ENCODE measurements around the gene EIF2D. TPM values are rescaled to one million over a fixed set of nuclear protein-coding genes. Genes with fewer than 3 reads are reported as not detected.

The EIF2D gene
- total and polyA plus RNA-seq, 9 of the 15 experiments (the other 6 are each of a cell fraction or from before 2014, with no cell fraction given) = 81.1 to 138 (median 93.9) TPM

DNA sequence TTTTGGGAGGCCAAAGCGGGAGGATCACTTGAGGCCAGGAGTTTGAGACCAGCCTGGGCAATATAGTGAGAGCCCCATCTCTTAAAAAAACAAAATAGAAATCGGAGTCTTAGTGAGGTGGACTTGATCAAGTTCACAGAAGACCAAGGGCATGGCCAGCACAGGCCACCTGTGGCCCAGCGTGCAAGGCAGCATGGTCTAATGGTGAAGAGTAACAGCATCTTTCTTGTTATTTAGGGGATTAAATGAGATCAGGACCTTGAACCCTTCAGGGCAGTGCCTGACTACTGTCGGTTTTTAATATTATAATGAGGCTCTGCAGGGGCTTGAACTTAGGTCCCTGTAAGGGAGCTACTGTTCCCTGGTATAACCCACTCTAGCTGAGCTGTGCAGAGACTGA lies 38.5 kb downstream of the EIF2D start (continued):
- no peak for TF ChIP-seq ZNF41 (CRISPR knock-in tag; conservative IDR thresholded peaks at IDR 0.05)
- TF ChIP-seq CREB1 (IDR thresholded peaks at IDR 0.05) = no peak
- no peak for TF ChIP-seq CREB1 (CRISPR knock-in tag; IDR thresholded peaks at IDR 0.05)

DNA sequence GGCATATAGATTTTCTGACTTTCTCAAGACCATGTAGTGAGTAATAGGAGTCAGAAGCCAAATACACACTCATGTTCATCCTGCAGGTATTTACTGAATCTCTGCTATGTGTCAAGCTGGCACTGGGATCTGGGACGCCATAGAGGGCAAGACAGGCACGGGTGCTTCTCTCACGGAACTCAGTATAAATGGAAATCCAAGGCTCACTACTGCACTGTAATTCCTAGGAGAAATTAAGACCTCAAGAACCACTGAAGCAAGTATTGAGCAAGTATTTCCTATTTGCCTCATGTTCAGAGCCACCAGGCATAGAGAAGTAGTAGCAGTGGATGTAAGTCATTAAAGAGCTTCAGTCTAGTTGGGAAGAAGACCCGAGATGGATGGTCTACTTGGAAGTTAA lies 38.9 kb downstream of the EIF2D start:
- intact Hi-C loops (cut with micrococcal nuclease) = no loop called here
- Histone ChIP-seq H3K27ac (ENCODE audit: extremely low read depth, low read depth, low read length) (no peak overlapping the region), H3K9me1 (ENCODE audit: control insufficient read depth, insufficient read depth, low read length) (peaks cover 5% of the 10 kb centered on the region), H3K4me1 (replicated peaks in 1 of 2; ENCODE audit: control insufficient read depth in 2 of 2, insufficient read depth in 2 of 2, low read length in 2 of 2) (peaks cover 20 to 26% of the 10 kb centered on the region in 2 experiments), H3K4me3 (no peak overlapping the region), H3K4me2 (ENCODE audit: insufficient read depth, low read length) (no peak overlapping the region), H3K9ac (ENCODE audit: insufficient read depth in 1 of 2, low read depth in 2 of 2, low read length in 2 of 2) (no peak overlapping the region), H3K9me3 (replicated peaks; ENCODE audit: control insufficient read depth, insufficient read depth, low read depth, low read length) (no peaks in the 10 kb centered on the region), H3K36me3 (ENCODE audit: control insufficient read depth, insufficient read depth, low read length) (peaks cover 35% of the 10 kb centered on the region; the same call in 2 of the 3 replicates), H3K79me2 (ENCODE audit: control insufficient read depth, insufficient read depth, low read length) (peaks cover 30% of the 10 kb centered on the region), H4K20me1 (replicated peaks; ENCODE audit: control insufficient read depth, insufficient read depth, low read length) (no peaks in the 10 kb centered on the region), H3K27me3 (ENCODE audit: control insufficient read depth in 2 of 2, insufficient read depth in 2 of 2, low read length in 2 of 2) (no peaks in the 10 kb centered on the region), H2AFZ (ENCODE audit: low read depth, low read length) (no peak overlapping the region)
- DNase-seq (ENCODE audit: extremely low read depth in 1 of 4, low spot score in 3 of 4) (no peak), FAIRE-seq (no peak), ATAC-seq (no peak)
- ChIA-PET CTCF (ENCODE audit: low intra/inter-chr PET ratio) (no interaction called here), POLR2A (interaction anchor here (3.1 kb wide), 1 partner anchor 14 kb away, joined by 24 read pairs; no protein-coding TSS in a partner anchor)
- in situ Hi-C loops (cut with MboI) = no loop called here
- BruUV-seq (replicated peaks) = no TSS peak
- 67% methylated on average over 4 of the region's 4 CpGs for WGBS (ENCODE audit: insufficient coverage, low coverage, missing lambda C conversion rate)
- no peak for TF ChIP-seq ZNF140 (CRISPR knock-in tag; IDR thresholded peaks at IDR 0.05)
- TF ChIP-seq, protein P1, sequence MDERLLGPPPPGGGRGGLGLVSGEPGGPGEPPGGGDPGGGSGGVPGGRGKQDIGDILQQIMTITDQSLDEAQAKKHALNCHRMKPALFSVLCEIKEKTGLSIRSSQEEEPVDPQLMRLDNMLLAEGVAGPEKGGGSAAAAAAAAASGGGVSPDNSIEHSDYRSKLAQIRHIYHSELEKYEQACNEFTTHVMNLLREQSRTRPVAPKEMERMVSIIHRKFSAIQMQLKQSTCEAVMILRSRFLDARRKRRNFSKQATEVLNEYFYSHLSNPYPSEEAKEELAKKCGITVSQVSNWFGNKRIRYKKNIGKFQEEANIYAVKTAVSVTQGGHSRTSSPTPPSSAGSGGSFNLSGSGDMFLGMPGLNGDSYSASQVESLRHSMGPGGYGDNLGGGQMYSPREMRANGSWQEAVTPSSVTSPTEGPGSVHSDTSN (CRISPR knock-in tag; IDR thresholded peaks at IDR 0.05; ENCODE audit: low read depth) = no peak
- TF ChIP-seq, protein P1 (tag; conservative IDR thresholded peaks at IDR 0.05; ENCODE audit: low read depth) = no peak
- TF ChIP-seq, protein P2, sequence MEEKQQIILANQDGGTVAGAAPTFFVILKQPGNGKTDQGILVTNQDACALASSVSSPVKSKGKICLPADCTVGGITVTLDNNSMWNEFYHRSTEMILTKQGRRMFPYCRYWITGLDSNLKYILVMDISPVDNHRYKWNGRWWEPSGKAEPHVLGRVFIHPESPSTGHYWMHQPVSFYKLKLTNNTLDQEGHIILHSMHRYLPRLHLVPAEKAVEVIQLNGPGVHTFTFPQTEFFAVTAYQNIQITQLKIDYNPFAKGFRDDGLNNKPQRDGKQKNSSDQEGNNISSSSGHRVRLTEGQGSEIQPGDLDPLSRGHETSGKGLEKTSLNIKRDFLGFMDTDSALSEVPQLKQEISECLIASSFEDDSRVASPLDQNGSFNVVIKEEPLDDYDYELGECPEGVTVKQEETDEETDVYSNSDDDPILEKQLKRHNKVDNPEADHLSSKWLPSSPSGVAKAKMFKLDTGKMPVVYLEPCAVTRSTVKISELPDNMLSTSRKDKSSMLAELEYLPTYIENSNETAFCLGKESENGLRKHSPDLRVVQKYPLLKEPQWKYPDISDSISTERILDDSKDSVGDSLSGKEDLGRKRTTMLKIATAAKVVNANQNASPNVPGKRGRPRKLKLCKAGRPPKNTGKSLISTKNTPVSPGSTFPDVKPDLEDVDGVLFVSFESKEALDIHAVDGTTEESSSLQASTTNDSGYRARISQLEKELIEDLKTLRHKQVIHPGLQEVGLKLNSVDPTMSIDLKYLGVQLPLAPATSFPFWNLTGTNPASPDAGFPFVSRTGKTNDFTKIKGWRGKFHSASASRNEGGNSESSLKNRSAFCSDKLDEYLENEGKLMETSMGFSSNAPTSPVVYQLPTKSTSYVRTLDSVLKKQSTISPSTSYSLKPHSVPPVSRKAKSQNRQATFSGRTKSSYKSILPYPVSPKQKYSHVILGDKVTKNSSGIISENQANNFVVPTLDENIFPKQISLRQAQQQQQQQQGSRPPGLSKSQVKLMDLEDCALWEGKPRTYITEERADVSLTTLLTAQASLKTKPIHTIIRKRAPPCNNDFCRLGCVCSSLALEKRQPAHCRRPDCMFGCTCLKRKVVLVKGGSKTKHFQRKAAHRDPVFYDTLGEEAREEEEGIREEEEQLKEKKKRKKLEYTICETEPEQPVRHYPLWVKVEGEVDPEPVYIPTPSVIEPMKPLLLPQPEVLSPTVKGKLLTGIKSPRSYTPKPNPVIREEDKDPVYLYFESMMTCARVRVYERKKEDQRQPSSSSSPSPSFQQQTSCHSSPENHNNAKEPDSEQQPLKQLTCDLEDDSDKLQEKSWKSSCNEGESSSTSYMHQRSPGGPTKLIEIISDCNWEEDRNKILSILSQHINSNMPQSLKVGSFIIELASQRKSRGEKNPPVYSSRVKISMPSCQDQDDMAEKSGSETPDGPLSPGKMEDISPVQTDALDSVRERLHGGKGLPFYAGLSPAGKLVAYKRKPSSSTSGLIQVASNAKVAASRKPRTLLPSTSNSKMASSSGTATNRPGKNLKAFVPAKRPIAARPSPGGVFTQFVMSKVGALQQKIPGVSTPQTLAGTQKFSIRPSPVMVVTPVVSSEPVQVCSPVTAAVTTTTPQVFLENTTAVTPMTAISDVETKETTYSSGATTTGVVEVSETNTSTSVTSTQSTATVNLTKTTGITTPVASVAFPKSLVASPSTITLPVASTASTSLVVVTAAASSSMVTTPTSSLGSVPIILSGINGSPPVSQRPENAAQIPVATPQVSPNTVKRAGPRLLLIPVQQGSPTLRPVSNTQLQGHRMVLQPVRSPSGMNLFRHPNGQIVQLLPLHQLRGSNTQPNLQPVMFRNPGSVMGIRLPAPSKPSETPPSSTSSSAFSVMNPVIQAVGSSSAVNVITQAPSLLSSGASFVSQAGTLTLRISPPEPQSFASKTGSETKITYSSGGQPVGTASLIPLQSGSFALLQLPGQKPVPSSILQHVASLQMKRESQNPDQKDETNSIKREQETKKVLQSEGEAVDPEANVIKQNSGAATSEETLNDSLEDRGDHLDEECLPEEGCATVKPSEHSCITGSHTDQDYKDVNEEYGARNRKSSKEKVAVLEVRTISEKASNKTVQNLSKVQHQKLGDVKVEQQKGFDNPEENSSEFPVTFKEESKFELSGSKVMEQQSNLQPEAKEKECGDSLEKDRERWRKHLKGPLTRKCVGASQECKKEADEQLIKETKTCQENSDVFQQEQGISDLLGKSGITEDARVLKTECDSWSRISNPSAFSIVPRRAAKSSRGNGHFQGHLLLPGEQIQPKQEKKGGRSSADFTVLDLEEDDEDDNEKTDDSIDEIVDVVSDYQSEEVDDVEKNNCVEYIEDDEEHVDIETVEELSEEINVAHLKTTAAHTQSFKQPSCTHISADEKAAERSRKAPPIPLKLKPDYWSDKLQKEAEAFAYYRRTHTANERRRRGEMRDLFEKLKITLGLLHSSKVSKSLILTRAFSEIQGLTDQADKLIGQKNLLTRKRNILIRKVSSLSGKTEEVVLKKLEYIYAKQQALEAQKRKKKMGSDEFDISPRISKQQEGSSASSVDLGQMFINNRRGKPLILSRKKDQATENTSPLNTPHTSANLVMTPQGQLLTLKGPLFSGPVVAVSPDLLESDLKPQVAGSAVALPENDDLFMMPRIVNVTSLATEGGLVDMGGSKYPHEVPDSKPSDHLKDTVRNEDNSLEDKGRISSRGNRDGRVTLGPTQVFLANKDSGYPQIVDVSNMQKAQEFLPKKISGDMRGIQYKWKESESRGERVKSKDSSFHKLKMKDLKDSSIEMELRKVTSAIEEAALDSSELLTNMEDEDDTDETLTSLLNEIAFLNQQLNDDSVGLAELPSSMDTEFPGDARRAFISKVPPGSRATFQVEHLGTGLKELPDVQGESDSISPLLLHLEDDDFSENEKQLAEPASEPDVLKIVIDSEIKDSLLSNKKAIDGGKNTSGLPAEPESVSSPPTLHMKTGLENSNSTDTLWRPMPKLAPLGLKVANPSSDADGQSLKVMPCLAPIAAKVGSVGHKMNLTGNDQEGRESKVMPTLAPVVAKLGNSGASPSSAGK (IDR thresholded peaks at IDR 0.05) = no peak
